Putamen (tissue), 1 donor: Measurements from ENCODE around the gene UBC.
"Not testable (repeated sequence)": the region's sequence is repeated elsewhere in the genome, so short reads cannot be mapped to it uniquely, and the experiment has no call there.

ENCODE experiments used
- DNase-seq: peaks from one replicate; pipeline ENCODE4 v3.0.0-alpha.2; 2016; ENCODE audit warnings: low spot score

Gene UBC

GRCh38 chr12:124930586-124930985 lies 16.1 kb upstream of the UBC start:
- DNase-seq = no peak

GRCh38 chr12:124929649-124930419 lies 15.4 kb upstream of the UBC start:
- no peak for DNase-seq

- DNase-seq = no peak
Observed at GRCh38 chr12:124928912-124929530, 14.6 kb upstream of the UBC start.

GRCh38 chr12:124928095-124928911 lies 13.9 kb upstream of the UBC start:
- no peak for DNase-seq

- DNase-seq = peak; percentile 93
Observed at GRCh38 chr12:124927201-124928094, 13.0 kb upstream of the UBC start.

- DNase-seq = not testable (repeated sequence)
Observed at GRCh38 chr12:124925782-124926181, 11.3 kb upstream of the UBC start.

GRCh38 chr12:124925117-124925516 lies 10.7 kb upstream of the UBC start:
- DNase-seq = no peak

- DNase-seq = no peak
Observed at GRCh38 chr12:124923905-124924734, 9.7 kb upstream of the UBC start.

GRCh38 chr12:124921200-124922031 lies 7.0 kb upstream of the UBC start:
- DNase-seq = peak; percentile 76

- no peak for DNase-seq
Observed at GRCh38 chr12:124920353-124920935, 6.0 kb upstream of the UBC start.

GRCh38 chr12:124919521-124920352 lies 5.3 kb upstream of the UBC start:
- DNase-seq = peak; percentile 77

GRCh38 chr12:124918622-124918988 lies 4.2 kb upstream of the UBC start:
- DNase-seq = not testable (repeated sequence)

GRCh38 chr12:124917841-124918621 lies 3.6 kb upstream of the UBC start:
- peak; percentile 74 for DNase-seq

- peak; percentile 100 for DNase-seq
Observed at GRCh38 chr12:124917135-124917840, 2.8 kb upstream of the UBC start.

- DNase-seq = peak; percentile 85
Observed at GRCh38 chr12:124916374-124917134, 2.1 kb upstream of the UBC start.
